ENCODE measurements around the gene GANAB. TPM values are rescaled to one million over a fixed set of nuclear protein-coding genes. Genes with fewer than 3 reads are reported as not detected.
"Not testable (repeated sequence)": the region's sequence is repeated elsewhere in the genome, so short reads cannot be mapped to it uniquely, and the experiment has no call there.

Gene GANAB
- total and polyA plus RNA-seq, 8 donors: 88.1 to 210 (median 141) TPM

- peak in 2 of 6 donors; percentile 4 to 9 for DNase-seq
- TF ChIP-seq CTCF (IDR thresholded peaks at IDR 0.05): no peak
- H3K4me1 ChIP-seq: peaks cover 8 to 23% (median 19%) of the 10 kb centered on the region in 3 donors
Observed at GRCh38 chr11:62588966-62589637, 57.3 kb downstream of the GANAB start.

GRCh38 chr11:62585356-62585755 is 61.1 kb downstream of the GANAB start:
- ATAC-seq; H3K9me3 ChIP-seq; H3K27ac ChIP-seq; intact Hi-C loops (cut with DNase I); H3K27me3 ChIP-seq; H3K4me3 ChIP-seq; FAIRE-seq: not testable (repeated sequence)
- 92 to 98% methylated on average over 7 of the region's 7 CpGs for WGBS, 2 donors
- peaks cover 0 to 30% (median 8%) of the 10 kb centered on the region in 3 donors for H3K36me3 ChIP-seq
- H3K4me1 ChIP-seq: peaks cover 6 to 10% (median 10%) of the 10 kb centered on the region in 3 donors
- DNase-seq: peak in 1 of 6 donors; percentile 5

More at GRCh38 chr11:62588966-62589637, 57.3 kb downstream of the GANAB start:
- no peaks in the 10 kb centered on the region for H3K27me3 ChIP-seq
- no peak overlapping the region for H3K4me3 ChIP-seq
- WGBS, 2 donors: 65 to 68% methylated on average over 18 of the region's 18 CpGs
- no peaks in the 10 kb centered on the region for H3K9me3 ChIP-seq
- H3K27ac ChIP-seq: no peak overlapping the region
- peaks cover 0 to 25% (median 8%) of the 10 kb centered on the region in 3 donors for H3K36me3 ChIP-seq
- ATAC-seq (no peak), FAIRE-seq (no peak)
- intact Hi-C loops (cut with DNase I): no loop called here

GRCh38 chr11:62581735-62582134 is 64.7 kb downstream of the GANAB start:
- ATAC-seq; H3K4me3 ChIP-seq; H3K9me3 ChIP-seq; H3K4me1 ChIP-seq; H3K27me3 ChIP-seq; H3K27ac ChIP-seq; DNase-seq; intact Hi-C loops (cut with DNase I); FAIRE-seq: not testable (repeated sequence)
- 96 to 97% methylated on average over 4 of the region's 4 CpGs for WGBS, 2 donors
- peaks cover 0 to 27% (median 16%) of the 10 kb centered on the region in 3 donors for H3K36me3 ChIP-seq

- no peaks in the 10 kb centered on the region for H3K4me1 ChIP-seq
- peaks cover 0 to 27% (median 14%) of the 10 kb centered on the region in 3 donors for H3K36me3 ChIP-seq
- intact Hi-C loops (cut with DNase I): no loop called here
- no peak for ATAC-seq
- FAIRE-seq: no peak
- H3K9me3 ChIP-seq: no peaks in the 10 kb centered on the region
- WGBS, 2 donors: 88 to 91% methylated on average over 18 of the region's 18 CpGs
- H3K27me3 ChIP-seq: no peaks in the 10 kb centered on the region
- no peak for DNase-seq
- no peak overlapping the region for H3K4me3 ChIP-seq
- no peak for TF ChIP-seq CTCF (IDR thresholded peaks at IDR 0.05)
- no peak overlapping the region for H3K27ac ChIP-seq
Observed at GRCh38 chr11:62580959-62581715, 65.3 kb downstream of the GANAB start.

- H3K36me3 ChIP-seq: peaks cover 0 to 27% (median 9%) of the 10 kb centered on the region in 3 donors
- ATAC-seq: no peak
- no peak overlapping the region for H3K4me3 ChIP-seq
- no peak for DNase-seq
- FAIRE-seq: no peak
- H3K9me3 ChIP-seq: no peaks in the 10 kb centered on the region
- no peak for TF ChIP-seq CTCF (IDR thresholded peaks at IDR 0.05)
- WGBS, 2 donors: 89 to 93% methylated on average over 2 of the region's 2 CpGs
- no peak overlapping the region for H3K27ac ChIP-seq
- no peaks in the 10 kb centered on the region for H3K27me3 ChIP-seq
- intact Hi-C loops (cut with DNase I): no loop called here
- H3K4me1 ChIP-seq: peaks cover 0 to 5% (median 0%) of the 10 kb centered on the region in 3 donors
Observed at GRCh38 chr11:62579252-62579651, 67.2 kb downstream of the GANAB start.

Data from pancreas (tissue), 10 donors.